ENCODE results near the gene TMEM258. TPM values are rescaled to one million over a fixed set of nuclear protein-coding genes. Genes with fewer than 3 reads are reported as not detected.

Gene TMEM258
- total and polyA plus RNA-seq, 9 of the 15 experiments (the other 6 are each of a cell fraction or from before 2014, with no cell fraction given), result 97.2 to 856 (median 231) TPM

DNA sequence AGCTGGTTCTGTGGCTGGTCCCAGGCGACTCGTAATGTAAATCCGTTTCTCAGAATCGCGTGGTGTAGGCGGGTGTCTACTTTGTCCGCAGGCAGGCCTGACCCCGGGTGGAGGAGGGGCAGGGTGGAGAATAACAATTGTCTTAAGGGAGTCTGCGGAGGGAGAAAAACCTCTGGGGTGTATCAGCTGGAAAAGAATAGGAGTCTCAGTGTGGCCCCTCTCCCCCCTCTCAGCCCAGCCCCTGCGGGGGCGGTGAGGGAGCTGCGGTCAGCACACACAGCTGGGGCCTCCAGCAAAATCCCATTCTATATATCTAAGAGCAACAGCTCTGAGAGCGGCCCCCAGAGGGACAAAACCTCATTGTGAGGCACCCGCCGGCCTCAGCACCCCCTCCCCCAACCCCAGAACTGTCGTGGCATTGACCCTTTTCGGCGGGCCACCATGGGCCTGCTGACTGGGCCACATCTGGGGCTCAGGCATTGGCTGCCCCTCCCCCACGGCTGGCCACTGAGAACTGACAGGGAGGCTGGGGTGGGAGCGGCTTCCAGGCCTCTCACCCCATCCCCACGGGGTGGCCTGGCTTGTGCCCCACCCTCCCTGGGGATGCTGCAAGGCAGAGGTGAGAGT lies 42.7 kb downstream of the TMEM258 start (continued):
- TF ChIP-seq ZBTB9 (CRISPR knock-in tag; IDR thresholded peaks at IDR 0.05) (no peak), ZNF253 (CRISPR knock-in tag; conservative IDR thresholded peaks at IDR 0.05) (no peak), CBX5 (IDR thresholded peaks at IDR 0.05; ENCODE audit: borderline replicate concordance, low read depth) (no peak), MYBL2 (IDR thresholded peaks at IDR 0.05; ENCODE audit: low read depth) (no peak), MYBL2 (CRISPR knock-in tag; IDR thresholded peaks at IDR 0.05; ENCODE audit: borderline replicate concordance) (no peak), HDAC8 (tag; IDR thresholded peaks at IDR 0.05) (no peak), RCOR1 (IDR thresholded peaks at IDR 0.05; ENCODE audit: borderline replicate concordance in 1 of 2, low read depth in 2 of 2, low read length in 2 of 2) (peak in 1 of 2 experiments; percentile 54; a peak in 1 of 4 replicates), FUS (optimal IDR thresholded peaks at IDR 0.05; ENCODE audit: low read depth, low read length) (no peak), FOXK1 (CRISPR knock-in tag; IDR thresholded peaks at IDR 0.05; ENCODE audit: borderline replicate concordance) (no peak), KAT7 (CRISPR knock-in tag; IDR thresholded peaks at IDR 0.05; ENCODE audit: borderline replicate concordance) (no peak), POLR2A (conservative IDR thresholded peaks at IDR 0.05) (no peak), CREB5 (CRISPR knock-in tag; IDR thresholded peaks at IDR 0.05) (no peak), ZNF780A (CRISPR knock-in tag; IDR thresholded peaks at IDR 0.05) (no peak), GATAD2B (IDR thresholded peaks at IDR 0.05; ENCODE audit: borderline replicate concordance) (no peak; the same call in 1 of the 2 replicates), RBM25 (IDR thresholded peaks at IDR 0.05; ENCODE audit: low read depth, low read length, severe bottlenecking) (no peak)
- TF ChIP-seq, protein P1, sequence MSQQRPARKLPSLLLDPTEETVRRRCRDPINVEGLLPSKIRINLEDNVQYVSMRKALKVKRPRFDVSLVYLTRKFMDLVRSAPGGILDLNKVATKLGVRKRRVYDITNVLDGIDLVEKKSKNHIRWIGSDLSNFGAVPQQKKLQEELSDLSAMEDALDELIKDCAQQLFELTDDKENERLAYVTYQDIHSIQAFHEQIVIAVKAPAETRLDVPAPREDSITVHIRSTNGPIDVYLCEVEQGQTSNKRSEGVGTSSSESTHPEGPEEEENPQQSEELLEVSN (IDR thresholded peaks at IDR 0.05; ENCODE audit: borderline replicate concordance in 1 of 2, extremely low read depth in 1 of 2, insufficient read depth in 1 of 2, insufficient read length in 1 of 2, low read depth in 1 of 2, low read length in 1 of 2, poor library complexity in 1 of 2, severe bottlenecking in 1 of 2), result peak in 1 of 2 experiments; percentile 7
- TF ChIP-seq, protein P2, sequence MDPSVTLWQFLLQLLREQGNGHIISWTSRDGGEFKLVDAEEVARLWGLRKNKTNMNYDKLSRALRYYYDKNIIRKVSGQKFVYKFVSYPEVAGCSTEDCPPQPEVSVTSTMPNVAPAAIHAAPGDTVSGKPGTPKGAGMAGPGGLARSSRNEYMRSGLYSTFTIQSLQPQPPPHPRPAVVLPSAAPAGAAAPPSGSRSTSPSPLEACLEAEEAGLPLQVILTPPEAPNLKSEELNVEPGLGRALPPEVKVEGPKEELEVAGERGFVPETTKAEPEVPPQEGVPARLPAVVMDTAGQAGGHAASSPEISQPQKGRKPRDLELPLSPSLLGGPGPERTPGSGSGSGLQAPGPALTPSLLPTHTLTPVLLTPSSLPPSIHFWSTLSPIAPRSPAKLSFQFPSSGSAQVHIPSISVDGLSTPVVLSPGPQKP (CRISPR knock-in tag; IDR thresholded peaks at IDR 0.05), result no peak
- TF ChIP-seq, protein P3, sequence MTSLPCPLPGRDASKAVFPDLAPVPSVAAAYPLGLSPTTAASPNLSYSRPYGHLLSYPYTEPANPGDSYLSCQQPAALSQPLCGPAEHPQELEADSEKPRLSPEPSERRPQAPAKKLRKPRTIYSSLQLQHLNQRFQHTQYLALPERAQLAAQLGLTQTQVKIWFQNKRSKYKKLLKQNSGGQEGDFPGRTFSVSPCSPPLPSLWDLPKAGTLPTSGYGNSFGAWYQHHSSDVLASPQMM (CRISPR knock-in tag; IDR thresholded peaks at IDR 0.05), result no peak
- TF ChIP-seq, protein P4, sequence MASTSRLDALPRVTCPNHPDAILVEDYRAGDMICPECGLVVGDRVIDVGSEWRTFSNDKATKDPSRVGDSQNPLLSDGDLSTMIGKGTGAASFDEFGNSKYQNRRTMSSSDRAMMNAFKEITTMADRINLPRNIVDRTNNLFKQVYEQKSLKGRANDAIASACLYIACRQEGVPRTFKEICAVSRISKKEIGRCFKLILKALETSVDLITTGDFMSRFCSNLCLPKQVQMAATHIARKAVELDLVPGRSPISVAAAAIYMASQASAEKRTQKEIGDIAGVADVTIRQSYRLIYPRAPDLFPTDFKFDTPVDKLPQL (IDR thresholded peaks at IDR 0.05; ENCODE audit: extremely low read depth, insufficient read length), result no peak

All from K562 (cell line).